HG03354 (cell line): ENCODE results near the gene SLC39A3.
"Not testable (repeated sequence)": the region's sequence is repeated elsewhere in the genome, so short reads cannot be mapped to it uniquely, and the experiment has no call there.

Experiments
- ATAC-seq: cut with Tn5 transposase; IDR thresholded peaks from one replicate; pipeline ENCODE4 v1.9.1; 2021; ENCODE audit warnings: mild to moderate bottlenecking; ENCODE audit not compliant: unreplicated experiment, poor library complexity, severe bottlenecking

Gene SLC39A3

GRCh38 chr19:2714531-2715269 is 25.1 kb downstream of the SLC39A3 start:
- ATAC-seq, result no peak

DNA sequence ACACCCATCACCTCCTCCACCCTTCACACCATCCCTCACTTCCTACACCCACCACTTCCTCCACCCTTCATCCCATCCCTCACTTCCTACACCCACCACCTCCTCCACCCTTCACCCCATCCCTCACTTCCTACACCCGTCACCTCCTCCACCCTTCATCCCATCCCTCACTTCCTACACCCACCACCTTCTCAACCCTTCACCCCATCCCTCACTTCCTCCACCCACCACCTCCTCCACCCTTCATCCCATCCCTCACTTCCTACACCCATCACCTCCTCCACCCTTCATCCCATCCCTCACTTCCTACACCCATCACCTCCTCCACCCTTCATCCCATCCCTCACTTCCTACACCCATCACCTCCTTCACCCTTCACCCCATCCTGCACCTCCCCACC is 25.7 kb downstream of the SLC39A3 start:
- ATAC-seq, result not testable (repeated sequence)

DNA sequence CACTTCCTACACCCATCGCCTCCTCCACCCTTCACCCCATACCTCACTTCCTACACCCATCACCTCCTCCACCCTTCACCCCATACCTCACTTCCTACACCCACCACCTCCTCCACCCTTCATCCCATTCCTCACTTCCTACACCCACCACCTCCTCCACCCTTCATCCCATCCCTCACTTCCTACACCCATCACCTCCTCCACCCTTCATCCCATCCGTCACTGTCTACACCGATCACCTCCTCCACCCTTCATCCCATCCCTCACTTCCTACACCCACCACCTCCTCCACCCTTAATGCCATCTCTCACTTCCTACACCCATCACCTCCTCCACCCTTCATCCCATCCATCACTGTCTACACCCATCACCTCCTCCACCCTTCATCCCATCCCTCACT is 26.6 kb downstream of the SLC39A3 start:
- ATAC-seq, result not testable (repeated sequence)

DNA sequence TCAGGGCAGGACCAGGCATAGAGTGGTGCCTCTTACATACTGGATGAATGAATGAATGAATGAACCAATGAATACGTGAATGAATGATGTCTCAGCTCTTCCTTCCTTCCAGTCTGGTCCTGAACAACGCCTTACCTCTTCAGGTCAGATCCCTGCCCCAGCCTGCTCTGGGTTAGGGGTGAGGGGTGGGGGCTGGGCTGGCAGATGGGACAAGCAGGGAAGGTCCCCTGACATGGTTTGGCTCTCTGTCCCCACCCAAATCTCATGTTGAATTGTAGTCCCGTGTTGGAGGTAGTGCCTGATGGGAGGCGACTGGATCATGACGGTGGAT is 28.0 kb downstream of the SLC39A3 start:
- ATAC-seq, result no peak

DNA sequence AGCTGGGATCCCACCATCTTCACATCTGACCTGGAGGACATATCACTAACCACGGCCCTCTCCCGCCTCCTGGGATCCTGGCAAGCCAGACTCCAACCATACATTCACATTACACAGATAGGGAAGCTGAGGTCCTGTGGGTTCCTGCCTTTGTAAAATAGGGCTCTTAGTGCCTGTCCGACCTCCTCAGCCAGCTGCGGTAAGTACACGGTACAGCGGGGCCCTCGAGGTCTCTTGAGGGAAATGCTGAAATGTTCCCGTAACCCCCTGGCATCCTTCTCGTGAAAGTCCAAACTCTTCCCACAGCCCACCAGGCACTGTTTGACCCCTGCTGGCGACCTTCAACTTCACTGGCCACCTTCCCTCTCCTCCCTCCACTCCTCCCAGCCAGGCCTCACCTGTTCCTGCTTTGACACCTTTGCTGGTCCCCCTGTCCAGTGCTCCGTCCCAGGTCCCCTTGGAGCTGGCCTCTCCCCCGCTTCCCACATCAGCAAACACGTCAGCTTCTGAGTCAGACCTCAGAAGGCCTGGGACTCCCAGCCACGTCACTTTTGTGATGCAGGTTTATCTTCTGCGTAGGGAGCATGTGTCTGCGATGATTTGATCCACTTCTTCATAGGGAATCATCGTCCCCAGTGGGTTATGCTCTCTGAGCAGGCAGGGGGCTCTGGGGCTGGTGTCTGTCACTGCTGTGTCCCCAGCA is 28.5 kb downstream of the SLC39A3 start:
- ATAC-seq, result no peak

DNA sequence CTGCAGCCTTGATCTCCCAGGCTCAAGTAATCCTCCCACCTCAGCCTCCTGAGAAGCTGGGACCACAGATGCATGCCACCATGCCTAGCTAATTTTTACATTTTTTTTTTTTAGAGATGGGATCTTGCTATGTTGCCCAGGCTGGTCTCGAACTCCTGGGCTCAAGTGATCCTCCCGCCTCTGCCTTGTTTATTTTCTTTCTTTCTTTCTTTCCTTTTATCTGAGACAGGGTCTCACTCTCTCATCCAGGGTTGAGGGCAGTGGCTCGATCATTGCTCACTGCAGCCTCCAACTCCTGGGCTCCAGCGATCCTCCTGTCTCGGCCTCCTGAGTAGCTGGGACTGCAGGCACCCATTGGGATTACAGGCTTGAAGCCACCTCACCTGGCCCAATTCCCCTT is 33.6 kb downstream of the SLC39A3 start:
- no peak for ATAC-seq

GRCh38 chr19:2703691-2704216 is 36.1 kb downstream of the SLC39A3 start:
- no peak for ATAC-seq

DNA sequence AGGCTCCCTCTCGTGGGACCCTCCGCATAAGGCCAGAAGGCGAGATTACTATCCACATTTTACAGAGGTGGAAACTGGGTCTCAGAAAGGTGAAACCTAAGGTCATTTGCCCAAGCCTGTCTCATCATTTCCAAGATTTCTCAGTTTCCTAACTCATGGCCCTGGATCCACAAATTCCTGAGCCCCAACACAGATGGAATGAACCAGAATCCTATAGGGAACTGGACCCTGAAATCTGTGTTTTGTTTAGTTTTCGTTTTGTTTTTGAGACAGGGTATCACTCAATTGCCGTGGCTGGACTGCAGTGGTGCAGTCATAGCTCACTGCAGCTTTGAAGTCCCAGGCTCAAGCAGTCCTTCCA is 36.8 kb downstream of the SLC39A3 start:
- ATAC-seq, result no peak

GRCh38 chr19:2702170-2703076 is 37.4 kb downstream of the SLC39A3 start, which contains the start of gene GNG7:
TSS of gene GNG7 (minus strand) at chr19:2702694. CDS start at chr19:2520688, 182,006 bp downstream.
- ATAC-seq, result peak; percentile 69

DNA sequence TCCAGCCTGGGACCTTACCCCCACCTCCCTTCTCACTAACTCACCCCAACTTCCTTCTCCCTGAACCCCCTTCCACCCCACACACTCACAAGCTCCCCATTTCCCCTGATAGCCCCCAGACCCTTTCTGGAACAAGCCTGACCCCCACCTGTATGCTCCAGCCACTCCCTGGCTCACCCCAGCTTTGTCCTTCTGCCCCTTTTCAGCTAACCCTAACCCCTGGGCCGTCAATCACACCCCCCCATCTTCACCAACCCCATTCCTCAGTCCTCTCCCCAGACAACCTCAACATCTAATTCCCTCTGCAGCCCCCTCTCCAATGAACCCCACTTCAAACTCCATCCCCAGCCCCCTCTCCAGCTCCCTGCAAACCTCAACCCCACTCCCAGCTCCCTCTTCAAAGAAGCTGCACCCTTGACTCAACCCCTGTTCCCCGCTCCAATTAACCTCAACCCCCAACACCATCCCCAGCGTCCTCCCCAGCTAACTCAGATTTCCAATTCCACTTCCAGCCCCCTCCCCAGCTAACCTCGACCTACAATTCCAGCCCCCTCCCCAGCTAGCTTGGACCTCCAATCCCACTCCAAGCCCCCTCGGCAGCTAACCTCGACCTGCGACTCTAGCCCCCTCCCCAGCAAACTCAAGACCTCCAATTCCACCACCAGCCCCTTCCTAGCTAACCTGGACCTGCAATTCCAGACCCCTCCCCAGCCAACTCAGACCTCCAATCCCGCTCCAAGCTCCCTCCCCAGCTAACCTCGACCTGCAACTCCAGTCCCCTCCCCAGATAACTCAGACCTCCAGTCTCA is 38.3 kb downstream of the SLC39A3 start:
- ATAC-seq, result no peak

- no peak for ATAC-seq
Observed at GRCh38 chr19:2700660-2701360, 39.0 kb downstream of the SLC39A3 start.

DNA sequence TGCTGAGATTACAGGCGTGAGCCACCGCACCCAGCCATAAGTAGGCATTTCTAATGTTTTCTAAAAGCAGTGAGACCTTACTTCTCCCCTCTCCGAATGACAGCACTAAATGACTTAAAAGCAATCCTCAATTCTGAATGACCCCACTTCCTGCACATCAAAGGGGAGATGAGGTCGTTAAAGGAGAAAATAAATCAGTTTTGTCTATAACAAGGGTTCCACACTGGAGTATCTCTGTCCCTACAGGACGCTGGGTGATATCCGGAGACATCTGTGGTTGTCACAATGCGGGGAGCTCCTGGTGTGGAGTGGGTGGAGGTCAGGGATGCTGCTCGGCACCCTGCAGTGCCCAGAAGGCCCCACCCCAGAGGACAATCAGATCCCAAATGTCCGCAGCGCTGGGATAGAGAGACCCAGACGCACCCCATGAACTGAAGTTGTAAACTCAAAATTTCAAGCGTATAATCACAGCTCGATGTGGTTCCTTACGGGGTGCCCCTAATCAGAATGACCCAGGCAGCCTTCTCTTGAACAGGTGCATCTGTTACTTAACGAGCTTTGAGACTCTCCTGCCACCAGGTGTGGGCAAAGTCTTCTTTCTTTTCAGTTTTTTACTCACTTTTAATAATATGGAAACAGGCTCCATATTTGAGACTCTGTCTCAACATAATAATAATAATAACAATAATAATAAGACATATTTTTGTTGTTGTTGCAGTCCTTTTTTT is 40.2 kb downstream of the SLC39A3 start:
- no peak for ATAC-seq

DNA sequence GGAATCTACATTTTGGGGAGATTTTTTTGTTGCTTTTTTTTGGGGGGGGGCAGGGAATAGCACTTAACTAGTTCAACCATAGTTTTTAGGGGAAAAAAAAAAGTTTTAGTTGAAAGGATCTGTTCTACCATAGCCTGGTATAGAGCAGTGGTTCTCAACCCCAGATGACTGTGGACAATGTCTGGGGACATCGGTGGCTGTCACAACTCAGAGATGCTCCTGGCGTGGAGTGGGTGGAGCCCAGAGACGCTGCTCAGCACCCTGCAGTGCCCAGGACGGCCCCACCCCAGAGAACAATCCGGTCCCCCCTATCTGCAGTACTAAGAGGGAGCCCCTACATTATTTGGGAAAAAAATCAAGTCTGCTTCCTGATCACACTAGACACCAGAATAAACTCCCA is 45.6 kb downstream of the SLC39A3 start:
- no peak for ATAC-seq

GRCh38 chr19:2693492-2694160 is 46.2 kb downstream of the SLC39A3 start:
- ATAC-seq, result no peak

DNA sequence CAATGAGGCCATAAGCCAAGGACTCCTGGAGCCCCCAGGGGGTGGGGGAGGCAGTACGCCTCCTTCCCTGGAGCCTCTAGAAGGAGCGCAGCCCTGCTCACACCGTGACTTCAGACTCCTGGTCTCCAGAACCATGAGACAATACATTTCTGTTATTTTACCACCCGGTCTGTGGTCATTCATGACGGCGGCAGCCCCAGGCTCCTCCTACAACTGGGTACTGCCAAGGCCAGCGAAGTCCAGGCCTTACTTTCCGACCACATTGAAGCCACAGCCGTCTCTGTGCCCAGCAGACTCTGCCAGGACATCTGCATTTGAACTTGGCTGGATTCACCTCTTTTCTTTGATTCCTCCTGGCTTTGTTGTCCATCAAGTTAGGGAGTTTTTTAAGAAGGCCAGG is 47.9 kb downstream of the SLC39A3 start:
- ATAC-seq, result no peak

GRCh38 chr19:2690856-2691255 is 49.0 kb downstream of the SLC39A3 start:
- ATAC-seq, result no peak

DNA sequence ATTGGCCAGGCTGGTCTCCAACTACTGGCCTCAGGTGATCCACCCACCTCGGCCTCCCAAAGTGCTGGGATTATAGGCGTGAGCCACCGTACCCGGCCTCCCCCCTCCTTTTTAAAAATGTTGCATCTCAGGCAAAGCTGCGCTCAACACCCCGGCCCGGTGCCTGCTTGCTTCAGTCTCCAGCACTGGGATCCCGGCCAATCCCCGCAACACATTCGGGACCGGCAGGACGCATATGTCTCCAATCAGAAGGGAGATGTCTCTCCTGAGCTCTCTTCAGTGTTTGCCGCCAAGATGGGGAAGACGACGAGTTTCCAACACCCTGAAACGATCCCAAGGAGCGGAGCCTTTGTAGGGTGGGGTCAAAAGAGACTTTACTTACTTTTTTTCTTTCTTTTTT is 53.5 kb downstream of the SLC39A3 start:
- no peak for ATAC-seq

GRCh38 chr19:2685204-2685704 is 54.6 kb downstream of the SLC39A3 start:
- no peak for ATAC-seq
